B cell (primary cell): ENCODE data around the gene TAGLN2. TPM values are rescaled to one million over a fixed set of nuclear protein-coding genes. Genes with fewer than 3 reads are reported as not detected.
A peak's percentile ranks its signal among the peaks of the same experiment; 100 is the strongest.

Experiments
- ATAC-seq: fragments of 200-7000 bp; cut with Tn5 transposase; one replicate; pipeline ENCODE4 v1.10.0; 2021; ENCODE audit warnings: low read depth, mild to moderate bottlenecking, moderate number of reproducible peaks, moderate library complexity
- CTCF ChIA-PET: fragments of 350-600 bp; sonication (Branson Sonifier 250); formaldehyde crosslinking; loops from one replicate; lab custom pipeline; 2021; ENCODE audit warnings: antibody characterized with exemption, inconsistent platforms; lab: Charles Lee
- POLR2A ChIA-PET: fragments of 350-600 bp; sonication (Branson Sonifier 250); formaldehyde crosslinking; loops from one replicate; lab custom pipeline; 2021; ENCODE audit warnings: antibody characterized with exemption; lab: Charles Lee
- DNase-seq: peaks from one replicate; pipeline ENCODE4 v3.0.0; 2013
- H2AFZ ChIP-seq: 2 replicates; pipeline ENCODE4 v1.6.1; 2012; ENCODE audit warnings: mild to moderate bottlenecking, low read depth, low read length; ENCODE audit not compliant: insufficient read depth, poor library complexity, severe bottlenecking
- H3K27ac ChIP-seq, 2 donors: 1 replicate in 1 of 2; 2 replicates in 1 of 2; pipeline ENCODE4 v1.5.1; 2012 to 2013; ENCODE audit warnings: low read length in 2 of 2, mild to moderate bottlenecking in 2 of 2, moderate library complexity in 1 of 2
- H3K27me3 ChIP-seq, 4 experiments: fragments of 200-600 bp in 1 of 4; sonication (generic) in 1 of 4; replicated peaks in 1 of 4; 1 replicate in 2 of 4; 2 replicates in 2 of 4; pipeline versions ENCODE4 v1.6.1 to v1.7.0; 2013 to 2016; ENCODE audit warnings: low read length in 3 of 4, mild to moderate bottlenecking in 2 of 4, mixed read lengths in 1 of 4, moderate library complexity in 1 of 4; ENCODE audit not compliant: insufficient read depth in 4 of 4, control insufficient read depth in 3 of 4; ENCODE audit errors: control extremely low read depth in 1 of 4
- H3K36me3 ChIP-seq, 2 experiments: replicated peaks in 1 of 2; 1 replicate in 1 of 2; 2 replicates in 1 of 2; pipeline versions ENCODE4 v1.6.1 to v1.7.1; 2013; ENCODE audit warnings: low read length in 1 of 2; ENCODE audit not compliant: insufficient read depth in 2 of 2, control insufficient read depth in 1 of 2; ENCODE audit errors: control extremely low read depth in 1 of 2, extremely low read depth in 1 of 2
- H3K4me1 ChIP-seq, 2 donors: fragments of 200-600 bp in 1 of 2; sonication (generic) in 1 of 2; 1 replicate in 1 of 2; 2 replicates in 1 of 2; pipeline versions ENCODE4 v1.5.1 to v1.6.1; 2013 to 2017; ENCODE audit warnings: low read length in 2 of 2; ENCODE audit not compliant: control insufficient read depth in 2 of 2, insufficient read depth in 2 of 2
- H3K4me2 ChIP-seq: replicated peaks from 2 replicates; pipeline ENCODE3; 2012; ENCODE audit warnings: mild to moderate bottlenecking, low read depth, low read length; ENCODE audit not compliant: poor library complexity, severe bottlenecking
- H3K4me3 ChIP-seq, 5 experiments: fragments of 200-600 bp in 1 of 5; sonication (generic) in 1 of 5; 1 replicate in 3 of 5; 2 replicates in 2 of 5; pipeline versions ENCODE4 v1.5.1 to v1.7.0; 2011 to 2016; ENCODE audit warnings: low read length in 4 of 5, mild to moderate bottlenecking in 4 of 5, low read depth in 2 of 5, control low read depth in 1 of 5, moderate library complexity in 1 of 5; ENCODE audit not compliant: insufficient read depth in 1 of 5; ENCODE audit errors: control extremely low read depth in 1 of 5, extremely low read depth in 1 of 5
- H3K79me2 ChIP-seq: fragments of 200-600 bp; sonication (generic); one replicate; pipeline ENCODE4 v1.6.0; 2016; ENCODE audit warnings: low read length; ENCODE audit not compliant: control insufficient read depth, insufficient read depth
- H3K9ac ChIP-seq: fragments of 200-600 bp; sonication (generic); 2 replicates; pipeline ENCODE4 v1.6.1; 2017; ENCODE audit warnings: mild to moderate bottlenecking, low read length, moderate library complexity
- H3K9me3 ChIP-seq, 3 donors: one replicate each; pipeline versions ENCODE4 v1.6.1 to v1.7.1; 2013; ENCODE audit warnings: low read length in 2 of 3; ENCODE audit not compliant: control insufficient read depth in 2 of 3, insufficient read depth in 1 of 3; ENCODE audit errors: control extremely low read depth in 1 of 3
- H4K20me1 ChIP-seq: 2 replicates; pipeline ENCODE4 v1.6.0; 2012; ENCODE audit warnings: mild to moderate bottlenecking, low read length; ENCODE audit not compliant: insufficient read depth, control insufficient read depth, poor library complexity, severe bottlenecking
- H3K27ac Mint-ChIP-seq: one replicate; pipeline ENCODE4 v1.8.0; 2021; ENCODE audit warnings: mixed read lengths
- H3K27me3 Mint-ChIP-seq: one replicate; pipeline ENCODE4 v1.8.0; 2021; ENCODE audit warnings: mixed read lengths
- H3K4me1 Mint-ChIP-seq: one replicate; pipeline ENCODE4 v1.8.0; 2021; ENCODE audit warnings: mixed read lengths
- H3K4me3 Mint-ChIP-seq: one replicate; pipeline ENCODE4 v1.8.0; 2021; ENCODE audit warnings: mixed read lengths
- H3K9me3 Mint-ChIP-seq: one replicate; pipeline ENCODE4 v1.8.0; 2022; ENCODE audit warnings: mixed read lengths; ENCODE audit not compliant: insufficient read depth
- EZH2 ChIP-seq: IDR thresholded peaks from 2 replicates; pipeline ENCODE4 v1.6.1; 2012; ENCODE audit warnings: borderline replicate concordance, low read depth, mild to moderate bottlenecking, moderate library complexity, low read length; ENCODE audit not compliant: insufficient read depth, poor library complexity, severe bottlenecking
- WGBS: methylation state at CpG from one replicate; pipeline ENCODE4 v1.1.5; 2013; ENCODE audit warnings: missing lambda C conversion rate; ENCODE audit not compliant: insufficient coverage; 5-methylcytosine and 5-hydroxymethylcytosine counted together
- intact Hi-C: fragments of 100-400 bp; cut with micrococcal nuclease; formaldehyde crosslinking; loops from one replicate; pipeline ENCODE4 v1.10.0; 2022
- polyA plus RNA-seq: library from polyadenylated mRNA; depleted of rRNA; stranded (reverse); fragments of >200 nt; gene quantifications from 2 replicates; pipeline ENCODE4 v1.2.3, GENCODE V29; 2012
- total RNA-seq, 2 donors: library from RNA; stranded (reverse); fragments of 120-200 nt in 1 of 2; gene quantifications; 1 replicate in 1 of 2; 2 replicates in 1 of 2; pipeline versions ENCODE4 v1.2.3 to v1.2.4, GENCODE V29; 2013 to 2022
- TF ChIP-seq, protein P1 (sequence below): fragments of 200-600 bp; IDR thresholded peaks from one replicate; pipeline ENCODE4 v1.8.0; 2022; ENCODE audit warnings: antibody characterized with exemption, mild to moderate bottlenecking

The TAGLN2 gene
- total and polyA plus RNA-seq, 2 donors (not counting 1 experiment from before 2014, with no cell fraction given) = 342 to 721 TPM

DNA sequence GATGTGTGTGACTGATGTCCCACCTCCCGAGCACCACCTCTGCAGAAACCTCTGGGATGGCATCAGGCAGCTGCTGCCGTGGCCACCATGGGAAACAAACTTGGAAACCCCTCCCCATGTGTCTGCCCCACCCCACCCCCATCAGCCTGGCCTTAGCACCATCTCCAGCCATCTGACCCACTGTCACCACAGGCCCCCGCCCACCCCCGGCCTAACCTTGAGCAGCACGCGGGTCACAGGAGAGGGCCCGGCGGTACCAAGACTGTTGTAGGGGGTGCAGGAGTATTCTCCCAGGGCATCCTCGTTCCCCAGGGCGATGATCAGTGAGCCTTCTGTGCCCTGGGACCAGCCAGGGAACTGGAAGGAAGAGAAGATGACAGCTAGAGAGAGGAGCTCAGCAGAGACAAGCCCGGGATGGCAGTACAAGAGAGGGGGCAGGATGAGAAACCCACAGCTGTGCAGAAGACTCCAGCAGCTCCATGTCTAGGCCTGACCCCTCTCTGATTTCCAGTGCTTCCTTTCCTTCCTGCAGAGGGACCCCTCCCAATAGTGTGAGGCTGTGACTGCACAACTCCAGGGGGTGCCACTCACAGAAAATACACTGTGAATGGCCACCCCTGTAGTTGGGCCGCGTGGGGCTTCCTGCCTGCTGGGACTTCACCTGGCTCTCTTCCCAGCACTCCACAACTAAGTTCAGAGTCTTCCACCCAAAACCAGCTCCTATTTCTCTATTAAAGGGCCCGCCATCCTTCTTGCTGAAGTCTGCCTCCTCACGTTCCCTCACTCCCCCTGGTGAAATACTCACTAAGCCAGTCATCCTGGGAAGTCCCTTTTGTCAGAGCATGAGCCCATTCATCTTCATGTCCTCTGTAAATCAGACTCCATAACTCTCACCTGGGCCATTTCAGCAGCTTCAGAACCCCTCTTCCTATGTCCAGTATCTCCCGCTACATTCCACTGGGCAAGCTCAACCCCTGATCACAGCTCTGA is 7.3 kb upstream of the TAGLN2 start:
- TF ChIP-seq EZH2 = no peak
- TF ChIP-seq, protein P1, sequence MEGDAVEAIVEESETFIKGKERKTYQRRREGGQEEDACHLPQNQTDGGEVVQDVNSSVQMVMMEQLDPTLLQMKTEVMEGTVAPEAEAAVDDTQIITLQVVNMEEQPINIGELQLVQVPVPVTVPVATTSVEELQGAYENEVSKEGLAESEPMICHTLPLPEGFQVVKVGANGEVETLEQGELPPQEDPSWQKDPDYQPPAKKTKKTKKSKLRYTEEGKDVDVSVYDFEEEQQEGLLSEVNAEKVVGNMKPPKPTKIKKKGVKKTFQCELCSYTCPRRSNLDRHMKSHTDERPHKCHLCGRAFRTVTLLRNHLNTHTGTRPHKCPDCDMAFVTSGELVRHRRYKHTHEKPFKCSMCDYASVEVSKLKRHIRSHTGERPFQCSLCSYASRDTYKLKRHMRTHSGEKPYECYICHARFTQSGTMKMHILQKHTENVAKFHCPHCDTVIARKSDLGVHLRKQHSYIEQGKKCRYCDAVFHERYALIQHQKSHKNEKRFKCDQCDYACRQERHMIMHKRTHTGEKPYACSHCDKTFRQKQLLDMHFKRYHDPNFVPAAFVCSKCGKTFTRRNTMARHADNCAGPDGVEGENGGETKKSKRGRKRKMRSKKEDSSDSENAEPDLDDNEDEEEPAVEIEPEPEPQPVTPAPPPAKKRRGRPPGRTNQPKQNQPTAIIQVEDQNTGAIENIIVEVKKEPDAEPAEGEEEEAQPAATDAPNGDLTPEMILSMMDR = no peak

DNA sequence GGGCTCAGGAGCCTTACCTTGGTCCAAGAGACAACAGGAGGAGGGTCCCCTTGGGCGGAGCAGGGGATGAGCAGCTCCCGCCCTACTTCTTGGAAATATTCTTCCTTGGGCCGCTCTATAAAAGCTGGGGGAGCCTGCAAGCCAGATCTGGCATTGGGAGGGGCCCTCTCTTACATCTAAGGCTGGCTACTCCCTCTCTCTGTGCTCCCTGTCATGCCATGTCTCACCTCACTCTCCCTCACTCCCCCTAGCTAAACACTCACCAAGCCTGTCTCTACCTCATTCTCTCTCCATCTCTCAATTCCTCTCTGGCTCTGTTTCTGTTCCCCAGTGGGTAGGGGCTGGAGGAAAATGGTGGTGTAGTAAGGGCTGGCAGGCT is 6.5 kb upstream of the TAGLN2 start:
- CTCF ChIA-PET = interaction anchor here (1.8 to 10.7 kb wide), 2 partner anchors 9 to 73 kb away, joined by 3 to 177 read pairs; no protein-coding TSS in a partner anchor
- H3K4me2 ChIP-seq = no peak overlapping the region
- no peak for TF ChIP-seq EZH2
- TF ChIP-seq, protein P1 = no peak
- peaks cover 16% of the 10 kb centered on the region for H3K4me1 Mint-ChIP-seq
- H3K27ac ChIP-seq = no peak overlapping the region
- no peak overlapping the region for H3K27ac Mint-ChIP-seq
- no peaks in the 10 kb centered on the region for H3K9me3 Mint-ChIP-seq
- intact Hi-C loops = no loop called here
- no peak overlapping the region for H3K9ac ChIP-seq
- POLR2A ChIA-PET = no interaction called here
- H3K27me3 ChIP-seq = no peaks in the 10 kb centered on the region
- H3K4me1 ChIP-seq = peaks cover 11 to 15% of the 10 kb centered on the region in 2 donors
- ATAC-seq (no peak), DNase-seq (no peak)
- H2AFZ ChIP-seq = no peak overlapping the region
- H3K4me3 ChIP-seq = no peak overlapping the region
- H3K27me3 Mint-ChIP-seq = peaks cover 7% of the 10 kb centered on the region
- WGBS = 95% methylated on average over 3 of the region's 3 CpGs
- no peak overlapping the region for H3K4me3 Mint-ChIP-seq
- H3K79me2 ChIP-seq = peaks cover 15% of the 10 kb centered on the region
- no peaks in the 10 kb centered on the region for H3K36me3 ChIP-seq
- H3K9me3 ChIP-seq = peaks cover 0 to 2% (median 0%) of the 10 kb centered on the region in 3 donors
- no peaks in the 10 kb centered on the region for H4K20me1 ChIP-seq

More for the DNA sequence above, 7.3 kb upstream of the TAGLN2 start:
- DNase-seq (peak; percentile 14), ATAC-seq (no peak)
- WGBS = 87% methylated on average over 9 of the region's 16 CpGs
- Mint-ChIP-seq H3K27ac (no peak overlapping the region), H3K4me3 (no peak overlapping the region), H3K9me3 (no peaks in the 10 kb centered on the region), H3K27me3 (peaks cover 7% of the 10 kb centered on the region), H3K4me1 (peaks cover 22% of the 10 kb centered on the region)
- Histone ChIP-seq H3K27me3 (no peaks in the 10 kb centered on the region), H3K4me1 (peaks cover 19 to 23% of the 10 kb centered on the region in 2 donors), H2AFZ (no peak overlapping the region), H3K4me2 (no peak overlapping the region), H3K36me3 (no peaks in the 10 kb centered on the region), H3K9ac (no peak overlapping the region), H3K79me2 (peaks cover 7% of the 10 kb centered on the region), H4K20me1 (no peaks in the 10 kb centered on the region), H3K27ac (no peak overlapping the region), H3K4me3 (no peak overlapping the region), H3K9me3 (peaks cover 0 to 4% (median 0%) of the 10 kb centered on the region in 3 donors)
- POLR2A ChIA-PET = no interaction called here
- CTCF ChIA-PET = interaction anchor here (1.2 to 10.7 kb wide), 7 partner anchors 9 to 134 kb away, joined by 3 to 177 read pairs (median 19); partner anchors contain the start of gene TAGLN2
- intact Hi-C loops = no loop called here
